NCI-H1417 treated with DMSO at 0.1 percent for 48 hours (cell line): ENCODE measurements around the gene DRC3.
"Not testable (repeated sequence)": the region's sequence is repeated elsewhere in the genome, so short reads cannot be mapped to it uniquely, and the experiment has no call there.

Experiments used
- DNase-seq: peaks from one replicate; lab custom pipeline; 2025; lab: John Stamatoyannopoulos, UW

The DRC3 gene, protein sequence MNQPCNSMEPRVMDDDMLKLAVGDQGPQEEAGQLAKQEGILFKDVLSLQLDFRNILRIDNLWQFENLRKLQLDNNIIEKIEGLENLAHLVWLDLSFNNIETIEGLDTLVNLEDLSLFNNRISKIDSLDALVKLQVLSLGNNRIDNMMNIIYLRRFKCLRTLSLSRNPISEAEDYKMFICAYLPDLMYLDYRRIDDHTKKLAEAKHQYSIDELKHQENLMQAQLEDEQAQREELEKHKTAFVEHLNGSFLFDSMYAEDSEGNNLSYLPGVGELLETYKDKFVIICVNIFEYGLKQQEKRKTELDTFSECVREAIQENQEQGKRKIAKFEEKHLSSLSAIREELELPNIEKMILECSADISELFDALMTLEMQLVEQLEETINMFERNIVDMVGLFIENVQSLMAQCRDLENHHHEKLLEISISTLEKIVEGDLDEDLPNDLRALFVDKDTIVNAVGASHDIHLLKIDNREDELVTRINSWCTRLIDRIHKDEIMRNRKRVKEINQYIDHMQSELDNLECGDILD

DNA sequence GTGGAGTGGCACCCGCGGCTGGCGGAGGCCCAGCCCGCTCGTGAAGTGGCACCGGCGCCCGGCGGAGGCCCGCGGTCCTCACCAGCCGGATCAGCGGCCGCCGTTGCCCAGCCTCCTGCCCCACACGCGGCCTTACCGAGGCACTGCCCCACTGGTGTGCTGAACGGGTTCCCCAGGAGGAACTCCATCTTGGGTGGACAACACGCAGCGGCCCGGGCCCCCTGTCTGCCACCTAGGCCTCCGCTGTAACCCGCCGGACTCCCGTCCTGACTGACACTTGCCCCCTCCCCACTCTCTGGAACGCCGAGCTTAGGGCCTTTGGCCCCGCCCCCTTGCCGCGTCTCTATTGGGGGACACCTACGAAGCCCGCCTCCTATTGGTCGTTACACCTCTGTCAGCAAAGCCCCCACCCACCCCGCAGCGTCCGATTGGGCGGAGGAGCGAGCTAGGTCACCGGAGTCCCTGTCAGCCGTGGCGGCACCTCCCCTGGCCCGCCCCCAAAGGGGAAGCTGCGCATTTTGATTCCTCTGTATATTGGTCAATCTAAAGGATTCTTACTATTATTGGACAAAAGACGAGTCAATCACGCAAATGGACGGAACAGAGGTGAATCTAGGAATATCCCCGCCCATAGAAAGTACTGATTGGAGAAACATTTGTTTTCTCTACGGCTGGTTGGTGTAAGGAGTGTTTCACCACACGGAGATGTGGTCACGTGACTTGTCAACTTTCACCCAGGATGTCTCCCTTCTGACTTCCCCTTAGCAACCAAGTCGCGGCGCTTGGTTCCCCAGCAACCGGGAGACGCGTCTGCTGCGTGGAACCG is at the start of gene DRC3, which contains the start of gene TOM1L2:
DRC3 (plus strand) TSS at position 737 of the 826 bp plus-strand sequence. CDS start 4,737 bp downstream, outside the sequence.
TOM1L2 (minus strand) TSS at position 275 of the 826 bp plus-strand sequence; CDS start at position 188, 87 bp downstream.
- DNase-seq, result peak; percentile 93

DNA sequence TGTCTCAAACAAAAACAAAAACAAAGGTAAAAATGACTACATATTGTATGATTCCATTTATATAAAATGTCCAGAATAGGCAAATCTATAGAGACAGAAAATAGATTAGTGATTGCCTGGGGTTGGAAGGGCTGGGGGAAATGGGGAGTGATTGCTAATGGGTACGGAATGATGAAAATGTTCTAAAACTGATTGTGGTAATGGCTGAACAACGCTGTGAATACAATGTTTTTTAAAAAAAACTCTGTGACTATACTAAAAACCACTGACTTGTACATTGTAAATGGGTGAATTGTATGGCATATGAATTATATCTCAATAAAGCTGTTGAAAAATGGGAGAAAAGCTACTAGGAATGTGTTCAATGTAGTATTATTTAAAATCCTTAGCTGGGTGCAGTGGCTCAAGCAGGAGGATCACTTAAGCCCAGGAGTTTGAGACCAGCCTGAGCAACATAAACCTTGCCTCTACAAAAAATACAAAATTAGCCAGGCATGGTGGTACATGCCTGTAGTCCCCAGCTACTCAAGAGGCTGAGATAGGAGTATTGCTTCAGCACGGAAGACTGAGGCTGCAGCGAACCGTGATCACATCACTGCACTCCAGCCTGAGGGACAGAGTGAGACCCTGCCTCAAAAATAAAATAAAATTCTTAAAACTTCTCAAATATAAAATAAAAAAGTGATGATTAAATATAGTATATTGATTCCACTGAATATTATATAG is 48.4 kb upstream of the DRC3 start:
- no peak for DNase-seq

DNA sequence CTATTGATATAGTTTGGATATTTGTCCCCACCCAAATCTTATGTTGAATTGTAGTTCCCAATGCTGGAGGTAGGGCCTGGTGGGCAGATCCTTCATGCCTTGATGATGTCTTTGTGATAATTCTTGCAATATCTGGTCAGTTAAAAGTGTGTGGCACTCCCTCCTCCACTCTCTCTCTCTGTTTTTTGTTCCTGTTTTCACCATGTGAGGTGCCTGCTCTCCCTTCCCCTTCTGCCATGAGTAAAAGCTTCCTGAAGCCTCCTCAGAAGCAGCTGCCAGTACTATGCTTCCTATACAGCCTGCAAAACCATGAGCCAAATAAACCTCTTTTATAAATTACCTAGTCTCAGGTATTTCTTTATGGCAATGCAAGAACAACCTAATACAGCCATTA is 47.8 kb upstream of the DRC3 start:
- no peak for DNase-seq

DNA sequence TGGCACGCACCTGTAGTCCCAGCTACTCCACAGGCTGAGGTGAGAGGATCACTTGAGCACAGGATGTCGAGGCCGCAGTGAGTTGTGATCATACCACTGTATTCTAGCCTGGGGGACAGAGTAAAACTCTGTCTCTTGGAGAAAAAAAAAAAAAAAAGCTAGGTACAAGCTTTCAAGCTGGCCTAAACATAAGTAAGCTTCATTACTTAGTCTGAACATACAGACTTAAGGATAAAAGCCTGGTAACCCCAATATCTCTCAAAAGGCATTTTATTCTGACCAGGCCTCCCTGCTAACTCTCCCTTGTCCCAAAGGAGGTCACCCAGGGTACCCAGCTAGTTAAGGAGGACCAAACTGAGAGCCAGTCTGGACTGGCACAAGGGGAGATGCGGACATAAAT is 46.6 kb upstream of the DRC3 start:
- DNase-seq, result no peak

DNA sequence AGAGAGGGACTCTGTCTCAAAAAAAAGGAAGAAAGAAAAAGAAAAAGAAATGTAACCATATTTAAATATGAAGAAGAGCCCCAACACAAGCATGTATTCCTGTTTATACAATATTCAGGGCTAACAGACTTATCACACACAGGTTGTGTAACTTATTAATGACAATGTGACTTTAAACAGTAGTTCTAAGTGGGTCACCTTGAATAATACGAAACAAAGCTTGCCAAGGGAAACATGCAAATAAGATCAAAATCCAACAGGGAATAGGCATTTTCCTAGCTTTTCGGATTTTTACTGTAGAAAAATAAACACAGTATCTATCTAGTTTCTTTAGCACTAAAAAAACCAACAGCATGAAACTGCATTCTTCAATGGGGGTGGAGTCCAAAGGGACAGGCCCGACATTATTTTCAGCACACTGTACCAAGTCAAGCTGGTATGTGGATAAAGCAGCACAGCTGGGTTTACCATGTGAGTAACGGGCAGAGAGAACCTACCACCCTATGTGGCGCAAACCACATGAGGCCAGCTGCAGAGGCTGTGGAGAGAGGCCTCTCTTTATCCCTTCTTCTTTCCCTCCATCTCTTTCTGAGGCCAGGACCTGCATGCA is 45.7 kb upstream of the DRC3 start:
- DNase-seq, result no peak

DNA sequence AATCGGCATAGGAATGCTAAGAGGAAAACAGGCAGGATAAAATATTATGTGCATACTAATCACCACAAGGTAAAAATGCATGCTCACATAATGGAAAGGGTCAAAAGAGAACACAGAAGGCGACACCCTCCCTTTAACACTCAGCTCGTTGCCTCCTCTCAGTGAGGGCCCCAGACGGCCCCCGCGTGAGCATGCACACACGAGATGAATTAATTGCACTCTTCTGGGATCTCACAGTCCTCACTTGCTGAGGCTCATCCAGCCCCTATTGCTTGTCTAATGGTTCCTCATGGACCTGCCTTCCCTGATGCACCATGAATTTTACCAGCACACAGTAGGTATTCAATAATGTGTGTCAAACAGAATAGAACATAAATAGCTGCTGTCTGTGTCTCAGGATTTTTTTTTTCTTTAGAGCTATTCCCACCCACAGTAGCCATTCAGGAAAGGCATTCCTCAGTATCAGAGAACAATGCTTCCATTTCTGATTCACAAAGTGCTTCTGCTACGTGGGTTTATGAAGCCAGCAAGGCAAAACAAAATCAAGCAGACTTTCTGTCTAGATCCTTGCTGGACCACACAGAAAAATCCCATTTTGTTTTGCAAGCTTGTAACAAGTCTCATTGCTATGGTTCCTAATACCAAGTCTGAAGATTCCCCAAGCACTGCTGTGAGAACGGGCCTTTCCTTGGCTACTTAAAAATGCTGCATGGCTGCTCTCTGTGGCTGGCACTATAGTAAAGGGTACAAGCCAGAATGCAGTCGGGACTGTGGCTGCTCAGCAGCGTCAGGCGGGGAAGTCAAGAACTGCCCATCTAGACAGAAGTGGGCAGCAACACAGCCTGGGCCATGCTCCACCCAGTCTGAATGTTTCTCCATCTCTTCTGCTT is 44.0 kb upstream of the DRC3 start:
- DNase-seq, result no peak

DNA sequence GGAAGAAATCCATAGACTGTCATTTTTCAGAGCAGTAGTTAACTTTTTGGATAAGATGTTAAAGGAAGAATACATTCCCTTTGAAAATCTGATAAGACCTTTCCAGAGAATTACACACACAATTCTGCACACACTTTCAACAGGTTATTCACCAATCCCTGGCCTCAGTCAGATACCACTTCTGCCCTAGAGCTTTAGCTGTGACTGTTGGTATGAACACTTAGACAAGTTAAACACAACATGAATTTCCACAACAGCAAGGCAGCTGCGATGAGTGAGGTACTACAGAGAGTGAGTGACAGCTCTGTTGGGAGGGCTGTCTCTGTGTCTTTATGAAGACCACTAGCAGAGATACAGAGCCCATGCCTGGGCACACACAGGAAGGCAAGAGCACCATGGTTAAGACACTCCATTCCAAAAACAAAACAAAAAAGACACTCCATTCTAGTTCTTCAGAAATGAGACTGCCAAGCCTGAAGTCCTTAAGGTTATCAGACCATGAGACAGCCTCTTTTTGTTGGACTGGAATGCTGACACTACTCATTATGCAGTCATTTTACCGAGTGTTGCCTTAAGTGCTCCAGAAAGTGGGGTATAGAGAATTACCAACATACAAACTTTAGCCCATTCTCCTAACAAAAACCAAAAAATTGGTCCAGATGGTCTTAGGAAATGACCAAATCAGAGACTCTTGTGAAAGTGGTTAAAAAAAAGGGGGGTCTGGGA is 42.8 kb upstream of the DRC3 start:
- DNase-seq, result no peak

DNA sequence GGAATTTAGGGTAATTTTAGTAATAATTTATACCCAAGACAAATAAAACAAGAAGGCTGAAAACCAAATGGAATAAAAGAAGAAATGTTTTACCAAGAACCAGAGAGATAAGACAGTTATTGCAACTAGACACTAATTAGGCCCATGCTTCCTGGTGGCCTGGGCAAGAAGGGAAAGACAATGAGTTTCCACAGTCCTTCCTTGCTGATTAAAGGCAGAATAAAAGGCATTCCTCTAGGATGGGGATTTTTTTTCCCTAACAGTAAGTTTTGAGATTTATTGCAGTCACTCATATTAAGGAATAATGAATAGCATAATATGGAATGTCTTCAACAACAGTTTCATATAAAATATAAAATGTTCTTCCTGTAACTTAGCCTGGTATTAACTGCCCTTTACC is 42.0 kb upstream of the DRC3 start:
- DNase-seq, result no peak

DNA sequence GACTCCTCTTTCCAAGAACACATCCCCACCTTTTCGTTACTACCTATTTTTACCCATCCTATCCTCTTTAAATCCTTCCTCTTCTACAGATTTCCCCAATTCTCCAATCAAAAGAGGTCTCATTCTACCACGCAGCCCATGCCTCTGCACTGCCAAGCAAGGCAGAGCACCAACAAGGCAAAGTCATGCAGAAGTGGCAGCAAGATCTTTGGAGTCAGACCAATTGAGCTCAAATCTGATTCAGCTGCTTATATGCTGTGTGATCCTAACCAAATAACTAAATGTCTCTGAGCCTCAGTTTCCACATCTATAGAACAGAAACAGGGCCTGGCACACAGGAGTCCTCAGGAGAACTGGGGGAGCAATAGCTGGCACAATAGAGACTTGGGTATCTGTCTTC is 41.5 kb upstream of the DRC3 start:
- DNase-seq, result no peak

DNA sequence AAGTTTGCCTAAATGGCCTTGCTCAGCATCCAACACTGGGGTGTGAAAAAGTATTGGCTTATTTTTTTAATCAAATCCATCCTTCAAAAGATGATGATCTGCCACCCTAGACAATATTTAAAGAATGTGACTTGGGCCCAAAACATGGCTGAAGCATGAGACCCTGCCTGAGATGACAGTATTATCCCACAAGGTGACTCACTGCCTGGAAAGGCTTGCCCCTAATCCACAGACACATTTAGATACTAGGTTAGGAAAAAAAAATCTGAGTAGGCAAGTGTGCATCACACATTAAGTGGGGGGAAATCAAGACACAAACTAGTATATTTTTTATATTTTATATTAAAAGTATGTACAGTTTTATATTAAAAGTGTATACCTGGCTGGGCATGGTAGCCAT is 38.9 kb upstream of the DRC3 start:
- no peak for DNase-seq

DNA sequence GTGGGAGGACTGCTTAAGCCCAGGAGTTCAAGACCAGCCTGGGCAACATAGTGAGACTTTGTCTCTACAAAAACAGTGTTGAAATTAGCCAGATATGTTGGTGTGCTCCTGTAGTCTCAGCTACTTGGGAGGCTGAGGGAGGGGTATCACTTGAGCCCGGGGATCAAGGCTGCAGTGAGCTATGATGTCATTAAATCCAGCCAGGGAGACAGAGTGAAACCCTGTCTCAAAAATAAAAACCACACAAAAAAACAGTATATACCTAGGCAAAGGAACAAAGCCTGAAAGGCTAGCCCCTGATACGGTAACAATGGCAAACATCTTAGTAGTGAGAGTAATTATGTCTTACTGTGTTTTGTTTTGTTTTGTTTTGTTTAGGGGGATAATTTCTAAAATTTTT is 38.4 kb upstream of the DRC3 start:
- no peak for DNase-seq

DNA sequence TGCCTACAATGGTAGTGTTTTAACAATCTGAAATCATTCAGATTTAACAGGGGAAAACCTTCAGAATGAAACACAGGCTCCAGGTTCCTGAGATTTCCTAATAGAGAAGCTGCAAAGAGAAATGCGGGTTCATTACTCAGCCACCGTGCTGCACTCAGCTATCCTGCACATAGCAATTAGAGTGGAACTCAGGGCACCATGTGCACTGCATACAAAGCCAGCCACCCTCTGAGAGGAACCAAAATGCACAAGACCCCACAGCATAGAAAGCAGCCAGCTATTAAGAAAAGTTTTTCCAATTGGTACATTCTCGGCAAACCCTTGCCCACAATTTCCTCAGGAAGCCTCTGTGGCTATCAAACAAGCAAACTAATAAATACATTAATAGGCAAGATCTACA is 37.9 kb upstream of the DRC3 start:
- DNase-seq, result no peak

DNA sequence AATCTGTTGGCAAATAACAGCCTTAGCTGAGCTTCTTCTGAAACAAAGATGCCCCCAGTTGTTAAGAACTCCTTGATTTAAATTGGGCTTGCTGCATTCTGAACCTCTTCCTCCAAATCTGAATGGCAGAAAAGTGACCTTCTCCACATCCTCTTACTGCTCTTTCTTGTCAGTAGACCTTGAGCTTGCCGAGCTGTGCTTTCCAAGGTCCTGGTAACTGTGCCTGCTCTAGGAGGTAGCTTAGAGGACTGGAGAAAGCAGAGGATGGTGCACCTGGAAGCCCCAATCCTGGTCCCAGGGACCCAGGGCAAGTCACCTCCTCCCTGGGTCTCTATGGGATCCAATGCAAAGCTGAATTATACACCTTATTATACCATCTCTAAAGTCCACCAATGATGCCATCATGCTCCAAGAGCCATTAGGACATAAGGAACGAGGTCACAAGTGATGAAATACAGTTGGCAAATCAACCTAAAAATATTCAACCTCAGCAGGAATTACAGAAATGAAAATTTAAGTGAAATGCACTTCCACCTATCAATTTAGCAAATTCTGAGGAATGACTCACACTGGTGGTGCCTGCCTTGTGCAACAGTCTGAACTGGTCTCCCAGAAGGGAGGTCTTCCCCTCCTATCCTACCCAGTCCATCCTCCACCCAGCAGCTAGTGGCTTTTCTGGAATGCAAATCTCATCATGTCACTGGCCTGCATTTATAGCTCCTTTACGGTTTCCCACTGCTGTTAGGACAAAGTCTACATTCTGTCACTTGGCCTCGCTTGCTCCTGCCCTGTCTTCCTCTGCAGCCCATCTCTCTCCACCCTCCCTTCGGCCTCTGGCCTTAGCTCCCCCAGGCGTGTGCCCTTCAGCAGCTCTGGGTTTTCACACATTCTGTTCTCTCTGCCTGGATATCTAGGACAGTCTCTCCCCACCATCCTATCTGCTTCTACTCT is 37.1 kb upstream of the DRC3 start:
- no peak for DNase-seq

DNA sequence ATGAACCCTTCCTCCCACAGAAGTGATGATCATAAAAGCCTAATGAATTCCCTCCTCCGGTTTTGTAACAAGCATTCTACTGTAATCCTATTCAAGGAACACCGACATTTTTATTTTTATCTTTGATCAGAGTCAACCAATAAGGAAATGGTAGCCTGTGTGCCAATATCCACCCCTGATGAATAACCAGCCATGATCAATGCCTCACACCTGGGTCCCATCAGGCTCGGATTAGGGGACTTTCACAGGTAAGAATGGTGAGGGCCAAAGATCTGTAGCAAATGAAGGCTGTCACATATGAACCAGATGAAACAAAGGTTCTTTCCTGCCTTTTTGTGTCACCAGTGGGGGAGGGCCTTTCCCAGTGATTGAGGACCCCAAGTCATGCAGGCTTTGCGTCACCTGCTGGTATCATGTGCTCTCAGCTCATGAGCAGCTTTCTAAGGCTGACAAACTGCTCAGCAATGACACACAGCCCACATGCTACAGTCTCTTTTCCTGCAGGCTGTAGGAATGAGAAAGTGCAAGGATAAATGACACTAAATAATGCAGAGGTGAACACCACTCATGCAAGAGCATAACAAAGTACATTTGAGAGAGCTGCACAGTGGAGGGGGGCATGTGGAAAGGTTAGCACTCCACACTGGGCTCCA is 35.3 kb upstream of the DRC3 start:
- no peak for DNase-seq

DNA sequence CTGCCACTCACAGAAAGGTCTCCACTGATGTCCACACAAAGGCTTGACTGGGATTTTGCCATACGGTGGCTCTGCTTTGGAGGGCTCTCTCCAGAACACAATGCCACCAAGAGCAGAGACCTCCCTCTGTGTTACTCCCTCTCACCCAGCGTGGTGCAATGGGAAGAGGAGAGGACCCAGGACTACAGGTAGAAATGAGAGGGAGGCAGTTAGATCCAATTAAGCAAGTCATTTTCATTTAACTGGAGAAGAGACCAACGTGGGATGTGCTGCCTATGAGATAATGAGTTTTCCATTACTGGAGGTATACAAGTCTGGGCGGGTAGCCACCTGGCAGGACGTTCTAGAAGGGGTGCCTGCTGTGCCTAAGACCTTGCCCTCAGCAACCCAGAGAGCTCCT is 34.7 kb upstream of the DRC3 start:
- no peak for DNase-seq

DNA sequence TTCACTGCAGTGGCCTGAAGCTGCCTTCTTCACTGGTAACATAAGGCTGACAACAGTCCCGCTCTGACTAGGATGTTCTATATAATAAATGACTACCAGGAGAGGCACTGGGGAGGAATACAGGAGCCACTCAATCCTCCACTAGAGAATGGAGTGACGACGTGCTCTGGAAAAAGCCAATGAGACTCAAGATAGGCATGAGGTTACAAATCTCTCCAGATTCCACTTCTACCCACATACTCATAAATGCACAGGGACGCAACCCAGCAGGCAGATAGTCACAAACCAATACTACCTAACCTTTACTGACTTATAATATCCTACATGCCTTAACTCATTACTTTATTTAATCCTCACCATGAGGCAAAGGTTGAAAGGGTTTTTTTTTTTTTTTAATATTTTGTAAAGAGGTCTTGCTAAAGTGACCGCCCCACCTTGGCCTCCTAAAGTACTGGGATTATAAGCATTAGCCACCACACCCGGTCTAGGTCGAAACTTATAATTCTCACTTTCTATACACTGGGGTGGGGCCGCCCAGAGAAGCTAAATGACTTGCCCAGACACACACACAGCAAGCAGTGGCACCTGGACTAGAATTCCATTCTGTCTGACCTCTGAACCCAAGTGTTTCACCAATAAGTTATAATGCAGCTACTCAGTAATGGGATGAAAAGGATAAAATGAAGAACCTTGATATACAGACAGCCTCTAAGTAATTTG is 34.1 kb upstream of the DRC3 start:
- DNase-seq, result no peak

DNA sequence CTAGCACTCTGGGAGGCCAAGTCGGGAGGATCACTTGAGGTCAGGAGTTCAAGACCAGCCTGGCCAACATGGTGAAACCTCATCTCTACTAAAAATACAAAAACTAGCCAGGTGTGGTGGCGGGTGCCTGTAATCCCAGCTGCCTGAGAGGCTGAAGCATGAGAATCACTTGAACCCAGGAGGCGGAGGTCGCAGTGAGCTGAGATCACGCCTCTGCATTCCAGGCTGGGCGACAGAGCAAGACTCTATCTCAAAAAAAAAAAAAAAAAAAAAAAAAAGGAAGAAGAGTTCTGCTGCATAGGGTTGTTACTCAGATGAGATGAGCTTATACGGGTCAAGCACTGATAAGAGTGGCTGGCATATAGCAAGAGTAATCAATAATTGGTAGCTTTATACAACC is 32.7 kb upstream of the DRC3 start:
- DNase-seq, result not testable (repeated sequence)

DNA sequence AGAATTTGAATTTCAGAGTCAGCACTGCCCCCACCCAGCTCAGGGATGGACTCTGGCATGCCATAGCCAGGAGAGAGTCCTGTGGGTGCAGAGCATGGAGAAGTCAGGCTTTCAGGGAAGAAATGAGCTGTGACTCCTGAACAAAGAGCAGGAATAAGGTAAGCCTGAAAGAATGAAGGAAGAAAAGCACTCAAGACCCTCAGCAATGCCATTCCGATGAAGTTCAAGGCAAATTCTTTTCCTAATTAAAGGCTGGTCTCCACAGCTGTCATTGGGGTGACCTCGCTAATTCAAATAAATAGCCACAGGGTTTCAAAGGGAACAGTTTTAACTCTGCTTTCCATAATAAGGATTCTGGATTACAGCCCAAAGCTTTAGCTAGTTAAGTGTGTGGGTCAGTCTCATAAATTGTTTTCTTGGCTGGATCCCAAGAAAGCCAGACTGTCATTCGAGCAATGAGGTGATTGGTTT is 32.2 kb upstream of the DRC3 start:
- DNase-seq, result no peak
